Measurements from ENCODE around the gene CFAP57. TPM values are rescaled to one million over a fixed set of nuclear protein-coding genes. Genes with fewer than 3 reads are reported as not detected.

The CFAP57 gene
- total and polyA plus RNA-seq, 2 of the 4 experiments (the other 2 are of a cell fraction), result 0.29 to 0.36 TPM

- Histone ChIP-seq H4K91ac (ENCODE audit: insufficient read depth, low read depth, low read length) (no peak overlapping the region), H3K4ac (ENCODE audit: low read depth, low read length) (no peak overlapping the region), H2AFZ (replicated peaks; ENCODE audit: low read length, poor library complexity) (no peak overlapping the region), H2BK20ac (ENCODE audit: low read depth, low read length) (no peak overlapping the region), H3K36me3 (ENCODE audit: control insufficient read depth, insufficient read depth, low read length) (no peaks in the 10 kb centered on the region), H3K23ac (ENCODE audit: low read depth, low read length) (no peak overlapping the region), H3K56ac (ENCODE audit: extremely low read depth, insufficient read depth, low read length) (no peak overlapping the region), H2BK15ac (ENCODE audit: low read depth, low read length) (no peak overlapping the region), H3K9ac (ENCODE audit: low read depth, low read length) (no peak overlapping the region), H4K5ac (ENCODE audit: low read depth, low read length) (no peak overlapping the region), H3K27me3 (ENCODE audit: control insufficient read depth, insufficient read depth, low read length) (no peaks in the 10 kb centered on the region), H3K14ac (replicated peaks; ENCODE audit: low read depth, low read length) (no peak overlapping the region), H4K8ac (ENCODE audit: low read depth in 2 of 2, low read length in 2 of 2) (no peak overlapping the region), H3K18ac (ENCODE audit: low read depth, low read length) (no peak overlapping the region), H2BK120ac (ENCODE audit: low read depth, low read length) (no peak overlapping the region), H4K20me1 (ENCODE audit: insufficient read depth, low read length) (no peaks in the 10 kb centered on the region), H3K27ac (ENCODE audit: insufficient read depth, low read length) (no peak overlapping the region), H3K4me2 (ENCODE audit: low read depth, low read length) (no peak overlapping the region), H2BK5ac (ENCODE audit: low read depth, low read length, poor library complexity, severe bottlenecking) (no peak overlapping the region), H2AK9ac (replicated peaks; ENCODE audit: low read depth, low read length, poor library complexity) (no peak overlapping the region), H3K9me1 (ENCODE audit: insufficient read depth, low read length) (peaks cover 7% of the 10 kb centered on the region), H3K4me1 (ENCODE audit: control insufficient read depth, insufficient read depth, low read length) (peaks cover 26% of the 10 kb centered on the region), H2AK5ac (ENCODE audit: low read depth, low read length) (no peak overlapping the region), H3K4me3 (ENCODE audit: insufficient read depth, low read depth, low read length) (no peak overlapping the region), H3K9me3 (ENCODE audit: control insufficient read depth, insufficient read depth, low read length) (no peaks in the 10 kb centered on the region), H3K79me1 (ENCODE audit: low read depth in 1 of 2, low read length in 2 of 2) (0 out of 4 replicates have a peak, but pooled peaks cover 0 to 5% of the 10 kb centered on the region in 2 experiments)
- dilution Hi-C loops (cut with HindIII; ENCODE audit: low sequenced_read_pairs, unreplicated experiment), result no loop called here
- 95% methylated on average over 16 of the region's 17 CpGs; no CpG with 5 or more reads in 1 of the 2 experiments for WGBS, 2 experiments (ENCODE audit: extremely low coverage in 2 of 2, insufficient read length in 1 of 2)
- in situ Hi-C loops (cut with MboI; ENCODE audit: low sequenced_read_pairs), result loop anchor here (10.0 kb wide), 1 partner anchor 121 kb away; the partner anchor contains the start of gene CDC20
- intact Hi-C loops (cut with micrococcal nuclease), result no loop called here
- BruUV-seq (replicated peaks), result no TSS peak
- ChIA-PET POLR2A (ENCODE audit: unreplicated experiment) (no interaction called here), CTCF (no interaction called here)
- TF ChIP-seq USF2 (IDR thresholded peaks at IDR 0.05; ENCODE audit: low read depth, low read length) (no peak), FOS (IDR thresholded peaks at IDR 0.05; ENCODE audit: low read depth, low read length) (no peak), CHD1 (IDR thresholded peaks at IDR 0.05; ENCODE audit: low read depth, low read length) (no peak)
- ATAC-seq (ENCODE audit: low read depth) (no peak), DNase-seq (no peak)
Measured at GRCh38 chr1:43234267-43234666, 62.1 kb downstream of the CFAP57 start.

All from IMR-90 (cell line).